Right lobe of liver (tissue), 6 donors: ENCODE data around the gene PLXNA4. TPM values are rescaled to one million over a fixed set of nuclear protein-coding genes. Genes with fewer than 3 reads are reported as not detected.

Experiments used
- ATAC-seq, 4 donors: fragments of 200-7000 bp; cut with Tn5 transposase; one replicate each; pipeline ENCODE4 v1.9.1; 2020; ENCODE audit warnings: mild to moderate bottlenecking in 4 of 4, moderate library complexity in 4 of 4
- DNase-seq, 3 donors: peaks; one replicate each; pipeline ENCODE4 v3.0.0-alpha.2; 2020
- H3K27ac ChIP-seq, 3 donors: fragments of 200-600 bp; one replicate each; pipeline ENCODE4 v1.8.0; 2022
- H3K27me3 ChIP-seq, 2 donors: fragments of 200-600 bp; one replicate each; pipeline ENCODE4 v1.8.0; 2022
- H3K36me3 ChIP-seq, 4 donors: fragments of 200-600 bp; sonication (generic) in 1 of 4; one replicate each; pipeline versions ENCODE4 v1.5.1 to v1.8.0; 2017 to 2022; ENCODE audit warnings: control low read depth in 1 of 4
- H3K4me1 ChIP-seq, 4 donors: fragments of 200-600 bp; sonication (generic) in 1 of 4; one replicate each; pipeline versions ENCODE4 v1.5.1 to v1.8.0; 2017 to 2022; ENCODE audit warnings: control low read depth in 1 of 4
- H3K4me3 ChIP-seq, 3 donors: fragments of 200-600 bp; one replicate each; pipeline ENCODE4 v1.8.0; 2022
- H3K9me3 ChIP-seq, 4 donors: fragments of 200-600 bp; sonication (generic) in 1 of 4; one replicate each; pipeline versions ENCODE4 v1.5.1 to v1.8.0; 2017 to 2022; ENCODE audit warnings: control low read depth in 1 of 4
- CTCF ChIP-seq, 4 donors: fragments of 200-600 bp in 3 of 4; fragments of 450-650 bp in 1 of 4; IDR thresholded peaks; one replicate each; pipeline versions ENCODE4 v1.5.1 to v1.8.0; 2016 to 2022; ENCODE audit warnings: antibody characterized with exemption in 4 of 4, mild to moderate bottlenecking in 2 of 4
- POLR2A ChIP-seq: fragments of 450-650 bp; IDR thresholded peaks from one replicate; pipeline ENCODE4 v1.6.1; 2017; ENCODE audit warnings: antibody characterized with exemption, mild to moderate bottlenecking
- WGBS: methylation state at CpG from one replicate; pipeline ENCODE4 v1.1.6; 2018; ENCODE audit warnings: low coverage, low lambda C conversion rate; ENCODE audit not compliant: insufficient coverage; ENCODE audit errors: missing lambda C conversion rate; 5-methylcytosine and 5-hydroxymethylcytosine counted together
- intact Hi-C, 2 donors: fragments of 100-400 bp; cut with DNase I; formaldehyde crosslinking; loops; one replicate each; pipeline versions ENCODE4 v1.11.2 to v1.14.1; 2022
- total RNA-seq, 6 experiments: library from RNA; depleted of rRNA in 2 of 6; stranded (reverse); fragments of >200 nt in 2 of 6; fragmentation: NEBNext Ultra II Directional in 3 of 6; extraction: Animal tissue kit (Norgen Biotek cat#: 25700) in 3 of 6; gene quantifications; one replicate each; pipeline versions ENCODE4 v1.1.0 to v1.2.4, GENCODE V29; 2016 to 2023
- donor health status: DM: no; HTN: yes; CAD: no.
- donor health status: DM: no; HTN: no; CAD: no.
- donor health status: DM: no; HTN: no; CAD: no.
- donor health status: DM: no; HTN: yes; CAD: no.
- donor health status: DM: no; HTN: yes; CAD: no.

The PLXNA4 gene
- total RNA-seq, 6 experiments from 2014 or later = 0.17 to 0.90 (median 0.30) TPM

- TF ChIP-seq CTCF (IDR thresholded peaks at IDR 0.05) = no peak
- TF ChIP-seq POLR2A = no peak
- Histone ChIP-seq H3K4me3 (no peak overlapping the region), H3K4me1 (peaks cover 0 to 6% (median 2%) of the 10 kb centered on the region in 4 donors), H3K36me3 (no peaks in the 10 kb centered on the region), H3K27me3 (no peaks in the 10 kb centered on the region), H3K27ac (no peak overlapping the region), H3K9me3 (no peaks in the 10 kb centered on the region)
- 17% methylated on average over 1 of the region's 7 CpGs for WGBS
- ATAC-seq = no peak
- no peak for DNase-seq
- intact Hi-C loops = loop anchor here (5.0 kb wide), 1 partner anchor 259 kb away; the partner anchor contains the start of gene PLXNA4 (in 2 of the 2)
These were observed 258.4 kb downstream of the PLXNA4 start for GRCh38 chr7:132317701-132318351.

GRCh38 chr7:132312531-132313055 lies 263.7 kb downstream of the PLXNA4 start:
- no peak for ATAC-seq
- DNase-seq = no peak
- TF ChIP-seq POLR2A (no peak), CTCF (IDR thresholded peaks at IDR 0.05) (no peak)
- H3K27ac ChIP-seq = no peak overlapping the region
- H3K4me3 ChIP-seq = no peak overlapping the region
- no peaks in the 10 kb centered on the region for H3K9me3 ChIP-seq
- WGBS = 59% methylated on average over 4 of the region's 4 CpGs
- H3K4me1 ChIP-seq = no peaks in the 10 kb centered on the region
- no peaks in the 10 kb centered on the region for H3K27me3 ChIP-seq
- H3K36me3 ChIP-seq = no peaks in the 10 kb centered on the region
- intact Hi-C loops = no loop called here

DNA sequence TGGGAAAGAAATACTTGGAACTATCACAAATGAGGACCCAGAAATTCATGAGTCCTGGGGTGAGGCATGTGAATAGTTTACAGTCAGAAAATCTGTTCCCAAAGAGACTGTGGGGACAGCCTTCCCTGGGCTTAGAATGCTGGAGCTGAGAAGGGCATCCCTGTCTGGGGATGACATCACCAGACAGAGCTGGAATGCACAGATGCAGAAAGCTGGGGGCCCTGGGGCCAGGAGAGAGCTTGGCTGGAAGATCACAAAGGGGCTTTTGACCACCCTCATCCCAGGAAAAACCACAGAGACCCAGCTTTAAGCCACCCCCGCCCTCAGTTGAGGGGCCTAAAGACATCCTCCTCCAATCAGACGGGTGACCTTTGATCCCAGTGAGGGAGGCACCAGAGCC lies 264.5 kb downstream of the PLXNA4 start:
- intact Hi-C loops = no loop called here
- no peaks in the 10 kb centered on the region for H3K27me3 ChIP-seq
- H3K9me3 ChIP-seq = no peaks in the 10 kb centered on the region
- TF ChIP-seq CTCF (IDR thresholded peaks at IDR 0.05) (no peak), POLR2A (no peak)
- H3K4me3 ChIP-seq = no peak overlapping the region
- WGBS = 24% methylated on average over 2 of the region's 2 CpGs
- no peak for ATAC-seq
- no peaks in the 10 kb centered on the region for H3K4me1 ChIP-seq
- no peak for DNase-seq
- H3K36me3 ChIP-seq = no peaks in the 10 kb centered on the region
- no peak overlapping the region for H3K27ac ChIP-seq

GRCh38 chr7:132309102-132309805 lies 267.0 kb downstream of the PLXNA4 start:
- no peak for TF ChIP-seq CTCF (IDR thresholded peaks at IDR 0.05)
- no peak for TF ChIP-seq POLR2A
- peak in 1 of 4 donors; percentile 7 for ATAC-seq
- intact Hi-C loops = no loop called here
- Histone ChIP-seq H3K4me3 (no peak overlapping the region), H3K9me3 (no peaks in the 10 kb centered on the region), H3K36me3 (no peaks in the 10 kb centered on the region), H3K4me1 (no peaks in the 10 kb centered on the region), H3K27me3 (no peaks in the 10 kb centered on the region), H3K27ac (no peak overlapping the region)
- 25% methylated on average over 6 of the region's 9 CpGs for WGBS
- no peak for DNase-seq
